Stimulated activated CD8-positive, alpha-beta memory T cell treated with anti-CD3 and anti-CD28 coated beads, Interleukin-15, amount 100 ng/mL, for 4 hours (primary cell): Measurements from ENCODE around the gene PAWR.
"Not testable (repeated sequence)": the region's sequence is repeated elsewhere in the genome, so short reads cannot be mapped to it uniquely, and the experiment has no call there.

Experiments
- DNase-seq, 2 donors: peaks; one replicate each; pipeline ENCODE4 v3.0.0-alpha.2; 2020; ENCODE audit warnings: low read depth in 2 of 2

Gene PAWR

GRCh38 chr12:79686171-79686570 is 4.6 kb downstream of the PAWR start:
- no peak for DNase-seq

- DNase-seq = no peak
Observed at GRCh38 chr12:79685068-79685467, 5.7 kb downstream of the PAWR start.

- DNase-seq = not testable (repeated sequence)
Observed at GRCh38 chr12:79684338-79684737, 6.4 kb downstream of the PAWR start.

GRCh38 chr12:79682593-79682992 is 8.2 kb downstream of the PAWR start:
- DNase-seq = no peak

- no peak for DNase-seq
Observed at GRCh38 chr12:79681008-79681590, 9.7 kb downstream of the PAWR start.

- no peak for DNase-seq
Observed at GRCh38 chr12:79680051-79680450, 10.7 kb downstream of the PAWR start.

- no peak for DNase-seq
Observed at GRCh38 chr12:79678306-79678705, 12.5 kb downstream of the PAWR start.

GRCh38 chr12:79677672-79678071 is 13.1 kb downstream of the PAWR start:
- DNase-seq = no peak

GRCh38 chr12:79676579-79676978 is 14.2 kb downstream of the PAWR start:
- DNase-seq = no peak

- no peak for DNase-seq
Observed at GRCh38 chr12:79674629-79675028, 16.1 kb downstream of the PAWR start.

GRCh38 chr12:79673354-79673753 is 17.4 kb downstream of the PAWR start:
- DNase-seq = no peak

GRCh38 chr12:79668113-79668512 is 22.7 kb downstream of the PAWR start:
- no peak for DNase-seq

- no peak for DNase-seq
Observed at GRCh38 chr12:79665212-79665887, 25.4 kb downstream of the PAWR start.

- DNase-seq = no peak
Observed at GRCh38 chr12:79664518-79664917, 26.2 kb downstream of the PAWR start.

GRCh38 chr12:79662046-79662811 is 28.5 kb downstream of the PAWR start:
- no peak for DNase-seq

- DNase-seq = no peak
Observed at GRCh38 chr12:79661629-79662028, 29.1 kb downstream of the PAWR start.

- DNase-seq = no peak
Observed at GRCh38 chr12:79659961-79660431, 30.8 kb downstream of the PAWR start.

- DNase-seq = no peak
Observed at GRCh38 chr12:79658221-79658620, 32.5 kb downstream of the PAWR start.

- DNase-seq = no peak
Observed at GRCh38 chr12:79657136-79657535, 33.6 kb downstream of the PAWR start.

- DNase-seq = no peak
Observed at GRCh38 chr12:79655036-79655435, 35.7 kb downstream of the PAWR start.

GRCh38 chr12:79652521-79652920 is 38.2 kb downstream of the PAWR start:
- DNase-seq = no peak

GRCh38 chr12:79650440-79650839 is 40.3 kb downstream of the PAWR start:
- no peak for DNase-seq

GRCh38 chr12:79648881-79649280 is 41.9 kb downstream of the PAWR start:
- no peak for DNase-seq
